ENCODE measurements around the gene PRPH.
"Not testable (repeated sequence)": the region's sequence is repeated elsewhere in the genome, so short reads cannot be mapped to it uniquely, and the experiment has no call there.

PRPH gene

GRCh38 chr12:49296836-49297694 is 2.1 kb downstream of the PRPH start:
- H3K4me3 Mint-ChIP-seq: peak overlapping the region; percentile 59
- DNase-seq (ENCODE audit: low spot score in 2 of 2): no peak
- peaks cover 58% of the 10 kb centered on the region for H3K27me3 Mint-ChIP-seq
- H3K27ac Mint-ChIP-seq (ENCODE audit: low read depth): no peak overlapping the region
- ATAC-seq (replicated peaks; ENCODE audit: extremely low read depth, poor library complexity, severe bottlenecking): peak; percentile 61
- peaks cover 6% of the 10 kb centered on the region for H3K4me1 Mint-ChIP-seq
- no peaks in the 10 kb centered on the region for H3K36me3 Mint-ChIP-seq (ENCODE audit: insufficient read depth)
- no peaks in the 10 kb centered on the region for H3K9me3 Mint-ChIP-seq

GRCh38 chr12:49297695-49298060 is 2.7 kb downstream of the PRPH start:
- ATAC-seq (replicated peaks; ENCODE audit: extremely low read depth, poor library complexity, severe bottlenecking) (no peak), DNase-seq (ENCODE audit: low spot score in 2 of 2) (no peak)
- Mint-ChIP-seq H3K27me3 (peaks cover 62% of the 10 kb centered on the region), H3K4me3 (peak overlapping the region; percentile 13), H3K36me3 (ENCODE audit: insufficient read depth) (no peaks in the 10 kb centered on the region), H3K9me3 (no peaks in the 10 kb centered on the region), H3K4me1 (peaks cover 6% of the 10 kb centered on the region), H3K27ac (ENCODE audit: low read depth) (no peak overlapping the region)

- Mint-ChIP-seq H3K4me3 (peak overlapping the region; percentile 13), H3K4me1 (peaks cover 6% of the 10 kb centered on the region), H3K36me3 (ENCODE audit: insufficient read depth) (no peaks in the 10 kb centered on the region), H3K9me3 (no peaks in the 10 kb centered on the region), H3K27ac (ENCODE audit: low read depth) (no peak overlapping the region), H3K27me3 (peaks cover 64% of the 10 kb centered on the region)
- ATAC-seq (replicated peaks; ENCODE audit: extremely low read depth, poor library complexity, severe bottlenecking) (no peak), DNase-seq (ENCODE audit: low spot score in 2 of 2) (no peak)
Measured at GRCh38 chr12:49298160-49298559, 3.2 kb downstream of the PRPH start.

- DNase-seq (ENCODE audit: low spot score in 2 of 2): no peak
- peaks cover 61% of the 10 kb centered on the region for H3K27me3 Mint-ChIP-seq
- ATAC-seq (replicated peaks; ENCODE audit: extremely low read depth, poor library complexity, severe bottlenecking): no peak
- no peak overlapping the region for H3K27ac Mint-ChIP-seq (ENCODE audit: low read depth)
- no peak overlapping the region for H3K4me3 Mint-ChIP-seq
- no peaks in the 10 kb centered on the region for H3K36me3 Mint-ChIP-seq (ENCODE audit: insufficient read depth)
- H3K4me1 Mint-ChIP-seq: peaks cover 6% of the 10 kb centered on the region
- no peaks in the 10 kb centered on the region for H3K9me3 Mint-ChIP-seq
Measured at GRCh38 chr12:49301760-49302159, 6.8 kb downstream of the PRPH start.

GRCh38 chr12:49304161-49304560 is 9.2 kb downstream of the PRPH start:
- no peak overlapping the region for H3K27ac Mint-ChIP-seq (ENCODE audit: low read depth)
- no peak overlapping the region for H3K4me3 Mint-ChIP-seq
- no peak for DNase-seq (ENCODE audit: low spot score in 2 of 2)
- peaks cover 6% of the 10 kb centered on the region for H3K4me1 Mint-ChIP-seq
- ATAC-seq (replicated peaks; ENCODE audit: extremely low read depth, poor library complexity, severe bottlenecking): no peak
- H3K9me3 Mint-ChIP-seq: no peaks in the 10 kb centered on the region
- peaks cover 59% of the 10 kb centered on the region for H3K27me3 Mint-ChIP-seq
- H3K36me3 Mint-ChIP-seq (ENCODE audit: insufficient read depth): no peaks in the 10 kb centered on the region

GRCh38 chr12:49305762-49306510 is 11.0 kb downstream of the PRPH start:
- H3K9me3 Mint-ChIP-seq: no peaks in the 10 kb centered on the region
- ATAC-seq (replicated peaks; ENCODE audit: extremely low read depth, poor library complexity, severe bottlenecking): no peak
- H3K4me3 Mint-ChIP-seq: no peak overlapping the region
- H3K27ac Mint-ChIP-seq (ENCODE audit: low read depth): no peak overlapping the region
- no peaks in the 10 kb centered on the region for H3K36me3 Mint-ChIP-seq (ENCODE audit: insufficient read depth)
- DNase-seq (ENCODE audit: low spot score in 2 of 2): no peak
- H3K4me1 Mint-ChIP-seq: peaks cover 6% of the 10 kb centered on the region
- H3K27me3 Mint-ChIP-seq: peaks cover 63% of the 10 kb centered on the region

- H3K27ac Mint-ChIP-seq (ENCODE audit: low read depth): no peak overlapping the region
- H3K4me3 Mint-ChIP-seq: no peak overlapping the region
- H3K9me3 Mint-ChIP-seq: no peaks in the 10 kb centered on the region
- no peaks in the 10 kb centered on the region for H3K36me3 Mint-ChIP-seq (ENCODE audit: insufficient read depth)
- H3K4me1 Mint-ChIP-seq: no peaks in the 10 kb centered on the region
- peaks cover 51% of the 10 kb centered on the region for H3K27me3 Mint-ChIP-seq
- no peak for DNase-seq (ENCODE audit: low spot score in 2 of 2)
- no peak for ATAC-seq (replicated peaks; ENCODE audit: extremely low read depth, poor library complexity, severe bottlenecking)
Measured at GRCh38 chr12:49309386-49309785, 14.4 kb downstream of the PRPH start.

GRCh38 chr12:49310451-49311000 is 15.6 kb downstream of the PRPH start:
- peaks cover 40% of the 10 kb centered on the region for H3K27me3 Mint-ChIP-seq
- not testable (repeated sequence) for H3K36me3 Mint-ChIP-seq (ENCODE audit: insufficient read depth); H3K27ac Mint-ChIP-seq (ENCODE audit: low read depth)

GRCh38 chr12:49314811-49315210 is 19.9 kb downstream of the PRPH start:
- no peaks in the 10 kb centered on the region for H3K4me1 Mint-ChIP-seq

More at GRCh38 chr12:49310451-49311000, 15.6 kb downstream of the PRPH start:
- H3K4me3 Mint-ChIP-seq; H3K9me3 Mint-ChIP-seq; ATAC-seq (replicated peaks; ENCODE audit: extremely low read depth, poor library complexity, severe bottlenecking); H3K4me1 Mint-ChIP-seq; DNase-seq (ENCODE audit: low spot score in 2 of 2): not testable (repeated sequence)

GRCh38 chr12:49317118-49317517 is 22.2 kb downstream of the PRPH start:
- H3K9me3 Mint-ChIP-seq; H3K4me3 Mint-ChIP-seq; H3K4me1 Mint-ChIP-seq; H3K27ac Mint-ChIP-seq (ENCODE audit: low read depth); H3K36me3 Mint-ChIP-seq (ENCODE audit: insufficient read depth); H3K27me3 Mint-ChIP-seq; DNase-seq (ENCODE audit: low spot score in 2 of 2); ATAC-seq (replicated peaks; ENCODE audit: extremely low read depth, poor library complexity, severe bottlenecking): not testable (repeated sequence)

More at GRCh38 chr12:49314811-49315210, 19.9 kb downstream of the PRPH start:
- no peaks in the 10 kb centered on the region for H3K36me3 Mint-ChIP-seq (ENCODE audit: insufficient read depth)
- H3K9me3 Mint-ChIP-seq: no peaks in the 10 kb centered on the region
- H3K4me3 Mint-ChIP-seq: no peak overlapping the region
- no peaks in the 10 kb centered on the region for H3K27me3 Mint-ChIP-seq
- H3K27ac Mint-ChIP-seq (ENCODE audit: low read depth): no peak overlapping the region
- no peak for DNase-seq (ENCODE audit: low spot score in 2 of 2)
- no peak for ATAC-seq (replicated peaks; ENCODE audit: extremely low read depth, poor library complexity, severe bottlenecking)

GRCh38 chr12:49320411-49321103 is 25.6 kb downstream of the PRPH start:
- H3K27me3 Mint-ChIP-seq: not testable (repeated sequence)

GRCh38 chr12:49322367-49322707 is 27.4 kb downstream of the PRPH start:
- ATAC-seq (replicated peaks; ENCODE audit: extremely low read depth, poor library complexity, severe bottlenecking) (no peak), DNase-seq (ENCODE audit: low spot score in 2 of 2) (no peak)
- H3K27ac Mint-ChIP-seq (ENCODE audit: low read depth): peak overlapping the region; percentile 86
- peaks cover 22% of the 10 kb centered on the region for H3K4me1 Mint-ChIP-seq
- H3K9me3 Mint-ChIP-seq: no peaks in the 10 kb centered on the region
- no peaks in the 10 kb centered on the region for H3K27me3 Mint-ChIP-seq
- H3K4me3 Mint-ChIP-seq: peak overlapping the region; percentile 91
- peaks cover 2% of the 10 kb centered on the region for H3K36me3 Mint-ChIP-seq (ENCODE audit: insufficient read depth)

More at GRCh38 chr12:49320411-49321103, 25.6 kb downstream of the PRPH start:
- DNase-seq (ENCODE audit: low spot score in 2 of 2); H3K27ac Mint-ChIP-seq (ENCODE audit: low read depth); H3K36me3 Mint-ChIP-seq (ENCODE audit: insufficient read depth); H3K9me3 Mint-ChIP-seq; ATAC-seq (replicated peaks; ENCODE audit: extremely low read depth, poor library complexity, severe bottlenecking): not testable (repeated sequence)
- H3K4me3 Mint-ChIP-seq: peak overlapping the region; percentile 91
- H3K4me1 Mint-ChIP-seq: peaks cover 22% of the 10 kb centered on the region
